HK-2 (cell line): ENCODE results near the gene SAP25.

Source experiments
- DNase-seq: peaks from one replicate; pipeline ENCODE4 v3.0.0-alpha.2; 2018; ENCODE audit not compliant: unreplicated experiment

The SAP25 gene

GRCh38 chr7:100595188-100595587, 21.5 kb upstream of the SAP25 start:
- DNase-seq, result no peak

- no peak for DNase-seq
These were observed 17.9 kb upstream of the SAP25 start for GRCh38 chr7:100591596-100591995.

GRCh38 chr7:100590077-100590737, 16.5 kb upstream of the SAP25 start:
- no peak for DNase-seq

- no peak for DNase-seq
These were observed 15.7 kb upstream of the SAP25 start for GRCh38 chr7:100589341-100589947.

- DNase-seq, result no peak
These were observed 14.7 kb upstream of the SAP25 start for GRCh38 chr7:100588438-100588837.

- DNase-seq, result peak; percentile 100
These were observed 12.7 kb upstream of the SAP25 start, which contains the start of gene FBXO24 for GRCh38 chr7:100586266-100587025. TSS of gene FBXO24 (plus strand) at chr7:100586328. CDS start at chr7:100586626, 298 bp downstream.

GRCh38 chr7:100585511-100586265, 12.0 kb upstream of the SAP25 start, which contains the start of gene LRCH4:
TSS of gene LRCH4 (minus strand) at chr7:100586129. CDS start at chr7:100586100, 29 bp downstream.
- DNase-seq, result peak; percentile 50

GRCh38 chr7:100584683-100585510, 11.2 kb upstream of the SAP25 start:
- DNase-seq, result peak; percentile 75

- DNase-seq, result no peak
These were observed 10.5 kb upstream of the SAP25 start for GRCh38 chr7:100584054-100584682.

GRCh38 chr7:100583132-100584053, 9.7 kb upstream of the SAP25 start:
- no peak for DNase-seq

- no peak for DNase-seq
These were observed 8.9 kb upstream of the SAP25 start for GRCh38 chr7:100582650-100583049.

- no peak for DNase-seq
These were observed 8.4 kb upstream of the SAP25 start for GRCh38 chr7:100582041-100582579.

GRCh38 chr7:100580466-100581283, 7.0 kb upstream of the SAP25 start:
- DNase-seq, result no peak

GRCh38 chr7:100578246-100579183, 4.8 kb upstream of the SAP25 start:
- DNase-seq, result no peak

- DNase-seq, result no peak
These were observed 3.8 kb upstream of the SAP25 start for GRCh38 chr7:100577507-100577906.

GRCh38 chr7:100577103-100577502, 3.4 kb upstream of the SAP25 start:
- no peak for DNase-seq

GRCh38 chr7:100576384-100576993, 2.8 kb upstream of the SAP25 start:
- no peak for DNase-seq
